Spleen (tissue), 7 donors: ENCODE measurements around the gene PTPRZ1.

Source experiments
- POLR2AphosphoS5 ChIP-seq, 3 donors: sonication (generic); formaldehyde crosslinking; IDR thresholded peaks; one replicate each; pipeline ENCODE4 v1.5.1; 2017; ENCODE audit warnings: antibody characterized with exemption in 3 of 3
- TF ChIP-seq, protein P1 (sequence below), 11 experiments: fragments of 200-600 bp in 7 of 11; fragments of 450-650 bp in 4 of 11; sonication (generic) in 4 of 11; IDR thresholded peaks in 8 of 11; conservative IDR thresholded peaks in 3 of 11; 1 replicate in 7 of 11; 2 replicates in 4 of 11; pipeline versions ENCODE4 v1.4.0 to v1.8.0; 2016 to 2021; ENCODE audit warnings: antibody characterized with exemption in 11 of 11, inconsistent platforms in 4 of 11, mild to moderate bottlenecking in 1 of 11
- donor health status: DM: no; HTN: no; CAD: no; lungs with moderate emphysema.
- donor health status: DM: no; HTN: no; CAD: no.
- donor health status: DM: no; HTN: no; CAD: no.

DNA sequence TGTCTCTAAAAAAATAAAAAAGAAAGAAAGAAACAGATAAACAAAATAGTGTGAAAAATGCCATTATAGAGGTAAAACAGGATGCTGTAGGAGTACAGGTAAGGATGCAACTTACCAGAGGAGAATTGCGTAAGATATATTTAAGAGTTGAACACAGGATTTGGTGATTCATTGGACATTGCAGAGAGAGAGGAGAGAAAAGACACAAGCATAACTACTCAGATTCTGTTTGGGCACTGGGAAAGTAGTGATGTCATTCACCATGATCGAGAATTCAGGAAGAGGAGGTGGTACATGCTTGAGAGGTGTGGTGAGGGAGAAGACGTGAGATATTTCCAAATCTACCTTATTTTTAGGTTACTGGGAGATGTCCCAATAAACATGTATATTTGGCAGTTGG lies 173.4 kb downstream of the PTPRZ1 start:
- TF ChIP-seq, protein P1, sequence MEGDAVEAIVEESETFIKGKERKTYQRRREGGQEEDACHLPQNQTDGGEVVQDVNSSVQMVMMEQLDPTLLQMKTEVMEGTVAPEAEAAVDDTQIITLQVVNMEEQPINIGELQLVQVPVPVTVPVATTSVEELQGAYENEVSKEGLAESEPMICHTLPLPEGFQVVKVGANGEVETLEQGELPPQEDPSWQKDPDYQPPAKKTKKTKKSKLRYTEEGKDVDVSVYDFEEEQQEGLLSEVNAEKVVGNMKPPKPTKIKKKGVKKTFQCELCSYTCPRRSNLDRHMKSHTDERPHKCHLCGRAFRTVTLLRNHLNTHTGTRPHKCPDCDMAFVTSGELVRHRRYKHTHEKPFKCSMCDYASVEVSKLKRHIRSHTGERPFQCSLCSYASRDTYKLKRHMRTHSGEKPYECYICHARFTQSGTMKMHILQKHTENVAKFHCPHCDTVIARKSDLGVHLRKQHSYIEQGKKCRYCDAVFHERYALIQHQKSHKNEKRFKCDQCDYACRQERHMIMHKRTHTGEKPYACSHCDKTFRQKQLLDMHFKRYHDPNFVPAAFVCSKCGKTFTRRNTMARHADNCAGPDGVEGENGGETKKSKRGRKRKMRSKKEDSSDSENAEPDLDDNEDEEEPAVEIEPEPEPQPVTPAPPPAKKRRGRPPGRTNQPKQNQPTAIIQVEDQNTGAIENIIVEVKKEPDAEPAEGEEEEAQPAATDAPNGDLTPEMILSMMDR (IDR thresholded peaks at IDR 0.05 in 8 of 11, conservative IDR thresholded peaks at IDR 0.05 in 3 of 11), result no peak
- no peak for TF ChIP-seq POLR2AphosphoS5 (IDR thresholded peaks at IDR 0.05)
